ENCODE data around the gene MOGAT2. TPM values are rescaled to one million over a fixed set of nuclear protein-coding genes. Genes with fewer than 3 reads are reported as not detected.
A peak's percentile ranks its signal among the peaks of the same experiment; 100 is the strongest.

Gene MOGAT2
- total RNA-seq, 3 donors from 2014 or later = 86.4 to 247 (median 192) TPM

DNA sequence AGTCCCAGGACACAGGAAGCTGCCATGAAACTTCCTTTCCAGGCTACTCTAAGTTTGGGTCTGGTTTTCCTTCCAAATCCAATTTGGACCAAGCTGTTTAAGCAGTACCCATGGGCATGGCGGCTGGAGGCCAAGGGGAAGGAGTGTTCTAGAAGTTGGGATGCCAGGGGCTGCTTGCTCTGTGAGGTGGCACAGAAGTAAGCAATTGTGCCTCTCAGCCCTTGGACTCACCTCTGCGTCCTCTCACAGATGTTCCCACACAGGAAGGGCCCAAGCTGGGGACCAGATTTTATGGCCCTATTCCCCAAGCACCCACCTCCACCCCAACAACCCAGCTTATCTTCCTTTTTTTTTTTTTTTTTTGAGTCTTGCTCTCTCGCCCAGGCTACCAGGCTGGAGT is 47.5 kb downstream of the MOGAT2 start:
- Histone ChIP-seq H3K4me3 (no peak overlapping the region), H3K9me3 (no peaks in the 10 kb centered on the region), H3K4me1 (ENCODE audit: low read depth) (peaks cover 13% of the 10 kb centered on the region), H3K36me3 (ENCODE audit: low read depth) (no peaks in the 10 kb centered on the region)
- intact Hi-C loops (cut with DNase I, micrococcal nuclease) = no loop called here
- ATAC-seq = no peak
- DNase-seq = no peak
- TF ChIP-seq, protein P1, sequence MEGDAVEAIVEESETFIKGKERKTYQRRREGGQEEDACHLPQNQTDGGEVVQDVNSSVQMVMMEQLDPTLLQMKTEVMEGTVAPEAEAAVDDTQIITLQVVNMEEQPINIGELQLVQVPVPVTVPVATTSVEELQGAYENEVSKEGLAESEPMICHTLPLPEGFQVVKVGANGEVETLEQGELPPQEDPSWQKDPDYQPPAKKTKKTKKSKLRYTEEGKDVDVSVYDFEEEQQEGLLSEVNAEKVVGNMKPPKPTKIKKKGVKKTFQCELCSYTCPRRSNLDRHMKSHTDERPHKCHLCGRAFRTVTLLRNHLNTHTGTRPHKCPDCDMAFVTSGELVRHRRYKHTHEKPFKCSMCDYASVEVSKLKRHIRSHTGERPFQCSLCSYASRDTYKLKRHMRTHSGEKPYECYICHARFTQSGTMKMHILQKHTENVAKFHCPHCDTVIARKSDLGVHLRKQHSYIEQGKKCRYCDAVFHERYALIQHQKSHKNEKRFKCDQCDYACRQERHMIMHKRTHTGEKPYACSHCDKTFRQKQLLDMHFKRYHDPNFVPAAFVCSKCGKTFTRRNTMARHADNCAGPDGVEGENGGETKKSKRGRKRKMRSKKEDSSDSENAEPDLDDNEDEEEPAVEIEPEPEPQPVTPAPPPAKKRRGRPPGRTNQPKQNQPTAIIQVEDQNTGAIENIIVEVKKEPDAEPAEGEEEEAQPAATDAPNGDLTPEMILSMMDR (IDR thresholded peaks at IDR 0.05) = no peak

DNA sequence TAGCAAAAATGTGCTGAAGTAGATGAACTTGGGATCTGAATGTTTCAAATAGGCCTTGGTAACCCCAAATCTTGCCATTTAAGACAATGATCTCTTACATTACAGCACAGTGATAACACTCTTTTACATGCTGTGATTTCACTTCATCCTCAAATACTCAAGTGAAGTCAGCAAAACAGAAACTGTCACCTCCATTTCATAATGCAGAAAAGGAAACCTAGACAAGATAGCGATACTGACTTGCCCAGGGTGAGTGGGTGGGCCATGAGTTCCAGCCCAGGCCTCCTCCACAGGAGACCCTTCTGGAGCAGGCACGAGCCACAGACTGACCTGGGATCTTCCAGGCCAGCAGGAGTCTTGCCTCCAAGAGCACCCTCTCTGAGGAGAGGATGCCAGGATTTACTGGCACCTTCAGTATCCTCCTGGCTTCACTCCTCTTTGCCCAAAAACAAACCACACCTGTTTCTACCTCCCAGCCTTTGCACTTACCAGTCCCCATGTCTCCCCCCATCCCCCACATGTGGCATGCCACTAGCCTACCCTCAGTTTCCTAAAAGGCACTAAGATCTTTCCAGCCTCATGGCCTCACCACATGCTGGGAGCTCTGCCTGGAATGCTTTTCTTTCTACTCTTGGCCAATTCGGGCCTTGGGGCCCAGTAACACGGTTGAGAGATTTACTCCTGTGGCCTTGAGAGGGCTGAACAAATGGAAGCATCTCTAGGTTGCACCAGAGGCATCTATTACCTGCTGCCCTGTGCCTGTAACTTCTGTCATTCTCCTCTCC is 49.0 kb downstream of the MOGAT2 start:
- intact Hi-C loops (cut with DNase I, micrococcal nuclease) = no loop called here
- H3K4me3 ChIP-seq = no peak overlapping the region
- DNase-seq = no peak
- TF ChIP-seq, protein P1 (IDR thresholded peaks at IDR 0.05) = no peak
- no peak for ATAC-seq
- peaks cover 13% of the 10 kb centered on the region for H3K4me1 ChIP-seq (ENCODE audit: low read depth)
- no peaks in the 10 kb centered on the region for H3K9me3 ChIP-seq
- no peaks in the 10 kb centered on the region for H3K36me3 ChIP-seq (ENCODE audit: low read depth)

DNA sequence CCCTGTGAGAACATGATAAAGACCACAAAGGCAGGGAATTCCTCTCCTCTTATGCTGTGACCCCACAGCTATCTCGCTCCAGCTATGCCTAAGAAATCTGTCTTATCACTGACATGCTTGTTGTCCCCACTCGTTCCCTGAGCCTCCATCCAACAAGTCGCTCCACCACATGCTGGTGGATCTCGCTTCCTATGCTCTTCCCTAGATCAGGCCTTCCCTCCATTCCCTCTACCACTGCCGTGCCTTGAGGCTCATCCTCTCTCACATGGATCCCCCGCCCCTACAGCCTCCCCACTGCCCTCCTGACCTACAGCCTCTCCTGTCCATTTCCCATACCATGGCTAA is 49.6 kb downstream of the MOGAT2 start:
- Histone ChIP-seq H3K36me3 (ENCODE audit: low read depth) (no peaks in the 10 kb centered on the region), H3K9me3 (no peaks in the 10 kb centered on the region), H3K4me1 (ENCODE audit: low read depth) (peaks cover 13% of the 10 kb centered on the region), H3K4me3 (no peak overlapping the region)
- no peak for DNase-seq
- no peak for ATAC-seq
- TF ChIP-seq, protein P1 (IDR thresholded peaks at IDR 0.05) = no peak
- intact Hi-C loops (cut with DNase I, micrococcal nuclease) = no loop called here

DNA sequence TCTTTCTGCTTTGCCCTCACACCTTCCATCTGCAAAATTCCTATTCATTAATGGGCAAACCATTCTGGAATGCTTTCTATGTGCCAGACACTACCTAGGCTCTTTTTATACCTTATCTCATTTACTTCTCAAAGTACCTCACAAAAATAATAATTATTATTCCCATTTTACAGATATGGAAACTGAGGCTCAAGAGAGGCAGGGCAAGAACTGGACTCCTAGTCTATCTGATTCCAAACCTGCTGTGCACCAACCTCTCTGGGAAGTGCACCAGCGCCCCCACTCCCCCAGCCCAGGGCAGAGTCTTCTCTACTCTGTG is 50.1 kb downstream of the MOGAT2 start:
- TF ChIP-seq, protein P1 (IDR thresholded peaks at IDR 0.05) = no peak
- Histone ChIP-seq H3K9me3 (no peaks in the 10 kb centered on the region), H3K4me3 (no peak overlapping the region), H3K36me3 (ENCODE audit: low read depth) (no peaks in the 10 kb centered on the region), H3K4me1 (ENCODE audit: low read depth) (peaks cover 13% of the 10 kb centered on the region)
- ATAC-seq (no peak), DNase-seq (no peak)
- intact Hi-C loops (cut with DNase I, micrococcal nuclease) = no loop called here

DNA sequence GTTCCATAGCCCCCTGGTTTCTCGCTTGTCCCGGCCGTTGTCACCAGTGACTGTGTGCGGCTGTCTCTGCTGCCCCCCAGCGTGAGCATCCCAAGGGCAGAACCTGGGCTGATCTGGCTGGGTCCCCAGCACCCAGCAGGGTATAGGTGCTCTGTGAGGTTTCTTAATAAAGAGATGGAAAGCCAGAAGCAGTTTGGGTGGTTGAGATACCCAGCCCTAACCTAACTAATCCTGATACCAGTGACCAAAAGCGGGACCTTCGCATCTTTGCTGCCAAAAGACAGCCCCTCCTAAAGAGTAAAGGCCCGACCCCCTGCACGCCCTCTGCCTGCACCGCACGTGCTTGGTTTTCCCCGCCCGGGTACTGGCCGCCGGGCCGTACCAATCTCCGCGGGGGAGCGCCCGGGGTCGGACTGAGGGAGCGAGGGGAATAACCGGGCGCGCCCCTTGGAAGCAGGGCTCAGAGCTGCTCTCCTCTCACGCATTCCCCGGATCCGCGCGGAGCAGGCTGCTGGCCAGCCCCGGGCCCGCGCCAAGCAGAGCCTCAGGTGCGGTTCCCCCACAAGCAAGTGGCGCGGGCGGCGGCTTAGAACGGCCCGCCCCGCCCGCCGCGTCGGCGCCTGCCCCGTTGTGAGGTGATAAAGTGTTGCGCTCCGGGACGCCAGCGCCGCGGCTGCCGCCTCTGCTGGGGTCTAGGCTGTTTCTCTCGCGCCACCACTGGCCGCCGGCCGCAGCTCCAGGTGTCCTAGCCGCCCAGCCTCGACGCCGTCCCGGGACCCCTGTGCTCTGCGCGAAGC is 50.7 kb downstream of the MOGAT2 start, which contains the start of gene DGAT2:
Gene DGAT2, plus strand, starts transcription at position 667 of the 797 bp plus-strand sequence. CDS start 214 bp downstream, outside the sequence.
- peaks cover 13% of the 10 kb centered on the region for H3K4me1 ChIP-seq (ENCODE audit: low read depth)
- DNase-seq = peak; percentile 84 to 86 (median 85)
- peak; percentile 93 for ATAC-seq
- no peaks in the 10 kb centered on the region for H3K36me3 ChIP-seq (ENCODE audit: low read depth)
- TF ChIP-seq, protein P1 (IDR thresholded peaks at IDR 0.05) = no peak
- intact Hi-C loops (cut with DNase I, micrococcal nuclease) = no loop called here
- H3K4me3 ChIP-seq = no peak within 1 kb of the TSS
- H3K9me3 ChIP-seq = no peaks in the 10 kb centered on the region
